Placental pericyte (primary cell): ENCODE measurements around the gene FREM2. TPM values are rescaled to one million over a fixed set of nuclear protein-coding genes. Genes with fewer than 3 reads are reported as not detected.

ENCODE experiments used
- small RNA-seq: library from RNA; depleted of rRNA; stranded (forward); fragments of <200 nt; gene quantifications from one replicate; pipeline ENCODE3, GENCODE V24; 2012; ENCODE audit warnings: low replicate concordance
- total RNA-seq: library from RNA; depleted of rRNA; stranded (reverse); fragments of >200 nt; gene quantifications from 2 replicates; pipeline ENCODE4 v1.2.3, GENCODE V29; 2012

Gene FREM2, protein sequence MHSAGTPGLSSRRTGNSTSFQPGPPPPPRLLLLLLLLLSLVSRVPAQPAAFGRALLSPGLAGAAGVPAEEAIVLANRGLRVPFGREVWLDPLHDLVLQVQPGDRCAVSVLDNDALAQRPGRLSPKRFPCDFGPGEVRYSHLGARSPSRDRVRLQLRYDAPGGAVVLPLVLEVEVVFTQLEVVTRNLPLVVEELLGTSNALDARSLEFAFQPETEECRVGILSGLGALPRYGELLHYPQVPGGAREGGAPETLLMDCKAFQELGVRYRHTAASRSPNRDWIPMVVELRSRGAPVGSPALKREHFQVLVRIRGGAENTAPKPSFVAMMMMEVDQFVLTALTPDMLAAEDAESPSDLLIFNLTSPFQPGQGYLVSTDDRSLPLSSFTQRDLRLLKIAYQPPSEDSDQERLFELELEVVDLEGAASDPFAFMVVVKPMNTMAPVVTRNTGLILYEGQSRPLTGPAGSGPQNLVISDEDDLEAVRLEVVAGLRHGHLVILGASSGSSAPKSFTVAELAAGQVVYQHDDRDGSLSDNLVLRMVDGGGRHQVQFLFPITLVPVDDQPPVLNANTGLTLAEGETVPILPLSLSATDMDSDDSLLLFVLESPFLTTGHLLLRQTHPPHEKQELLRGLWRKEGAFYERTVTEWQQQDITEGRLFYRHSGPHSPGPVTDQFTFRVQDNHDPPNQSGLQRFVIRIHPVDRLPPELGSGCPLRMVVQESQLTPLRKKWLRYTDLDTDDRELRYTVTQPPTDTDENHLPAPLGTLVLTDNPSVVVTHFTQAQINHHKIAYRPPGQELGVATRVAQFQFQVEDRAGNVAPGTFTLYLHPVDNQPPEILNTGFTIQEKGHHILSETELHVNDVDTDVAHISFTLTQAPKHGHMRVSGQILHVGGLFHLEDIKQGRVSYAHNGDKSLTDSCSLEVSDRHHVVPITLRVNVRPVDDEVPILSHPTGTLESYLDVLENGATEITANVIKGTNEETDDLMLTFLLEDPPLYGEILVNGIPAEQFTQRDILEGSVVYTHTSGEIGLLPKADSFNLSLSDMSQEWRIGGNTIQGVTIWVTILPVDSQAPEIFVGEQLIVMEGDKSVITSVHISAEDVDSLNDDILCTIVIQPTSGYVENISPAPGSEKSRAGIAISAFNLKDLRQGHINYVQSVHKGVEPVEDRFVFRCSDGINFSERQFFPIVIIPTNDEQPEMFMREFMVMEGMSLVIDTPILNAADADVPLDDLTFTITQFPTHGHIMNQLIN (N-terminal part only)
- under 0.01 TPM in 1 of 2 replicates, not detected in the other for total RNA-seq

DNA sequence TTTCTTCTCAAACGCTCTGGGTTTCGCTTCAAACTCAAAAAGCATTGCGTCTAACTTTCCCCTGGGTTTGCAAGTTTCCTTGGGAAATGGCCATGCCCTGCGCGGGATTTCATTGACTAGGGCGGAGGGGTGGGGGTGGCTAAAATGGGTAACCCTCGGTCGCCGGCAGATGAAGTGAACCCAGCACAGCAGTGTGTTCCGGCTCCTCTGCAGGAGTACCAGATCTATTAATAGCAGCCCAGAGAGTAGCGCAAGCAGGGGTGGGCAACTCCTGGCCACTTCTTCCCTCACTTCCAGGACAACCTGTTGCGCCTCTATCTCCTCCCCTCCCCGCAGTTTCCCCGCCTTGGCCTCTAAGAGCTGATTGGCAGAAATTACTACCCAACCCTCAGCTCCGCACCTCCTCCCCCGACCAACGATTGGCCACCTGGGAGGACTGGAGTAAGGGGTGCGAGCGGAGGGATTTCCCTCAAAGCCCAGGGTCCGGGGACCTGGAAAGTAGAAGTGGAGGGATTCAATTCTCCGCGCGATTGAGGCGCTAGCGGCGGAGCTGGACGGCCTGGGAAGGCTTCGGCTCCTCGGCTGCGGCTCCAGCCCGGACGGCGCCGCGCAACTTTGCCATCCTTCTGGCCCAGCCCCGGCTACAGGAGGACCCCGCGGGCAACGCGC is at the start of gene FREM2:
TSS of gene FREM2 (plus strand) at position 501 of the 669 bp plus-strand sequence. CDS start 268 bp downstream, outside the sequence.

Small RNAs within 50 kb of the gene (small RNA-seq; reads per million reads assigned to genes)
- not detected for gene PLA2G12AP2
- not detected for gene RNU6-56P
